ENCODE data around the gene CYTH3. TPM values are rescaled to one million over a fixed set of nuclear protein-coding genes. Genes with fewer than 3 reads are reported as not detected.

CYTH3 gene
- total and polyA plus RNA-seq, 2 of the 13 experiments (the other 11 are each of a cell fraction or from before 2014, with no cell fraction given): 3.1 to 3.8 TPM

GRCh38 chr7:6161463-6162330 lies 110.7 kb downstream of the CYTH3 start (continued):
- TF ChIP-seq KLF15 (CRISPR knock-in tag; IDR thresholded peaks at IDR 0.05; ENCODE audit: borderline replicate concordance) (no peak), ZNF782 (CRISPR knock-in tag; IDR thresholded peaks at IDR 0.05; ENCODE audit: borderline replicate concordance) (no peak)

GRCh38 chr7:6160191-6160623 lies 112.2 kb downstream of the CYTH3 start:
- POLR2A ChIA-PET: no interaction called here
- TF ChIP-seq HBP1 (CRISPR knock-in tag; IDR thresholded peaks at IDR 0.05; ENCODE audit: low read depth) (no peak), HHEX (CRISPR knock-in tag; IDR thresholded peaks at IDR 0.05) (no peak), ZNF556 (CRISPR knock-in tag; IDR thresholded peaks at IDR 0.05; ENCODE audit: borderline replicate concordance) (no peak), ZNF839 (CRISPR knock-in tag; IDR thresholded peaks at IDR 0.05; ENCODE audit: borderline replicate concordance) (no peak), CC2D1A (CRISPR knock-in tag; IDR thresholded peaks at IDR 0.05) (no peak), CTCF (CRISPR knock-in tag; IDR thresholded peaks at IDR 0.05) (peak; percentile 68), STAG1 (CRISPR knock-in tag; IDR thresholded peaks at IDR 0.05) (peak; percentile 56), ZNF691 (CRISPR knock-in tag; IDR thresholded peaks at IDR 0.05; ENCODE audit: borderline replicate concordance, low read depth) (no peak), PRMT3 (CRISPR knock-in tag; IDR thresholded peaks at IDR 0.05; ENCODE audit: borderline replicate concordance, low read depth) (no peak), ZNF180 (CRISPR knock-in tag; IDR thresholded peaks at IDR 0.05; ENCODE audit: borderline replicate concordance, low read depth) (no peak), PCBP2 (optimal IDR thresholded peaks at IDR 0.05; ENCODE audit: low read depth, low read length, poor library complexity, severe bottlenecking) (no peak)

More at GRCh38 chr7:6160191-6160623, 112.2 kb downstream of the CYTH3 start:
- BruUV-seq (replicated peaks): no TSS peak
- no peaks in the 10 kb centered on the region for H3K27me3 ChIP-seq (ENCODE audit: control insufficient read depth in 1 of 2, insufficient read depth in 2 of 2, low read length in 2 of 2)
- H3K4me1 ChIP-seq (ENCODE audit: insufficient read depth, low read length): no peaks in the 10 kb centered on the region
- H2AFZ ChIP-seq (ENCODE audit: low read length): no peak overlapping the region
- no peaks in the 10 kb centered on the region for H3K79me2 ChIP-seq (ENCODE audit: insufficient read depth, low read length)
- no peak overlapping the region for H3K4me2 ChIP-seq (ENCODE audit: low read depth, low read length)
- H3K9me3 ChIP-seq (ENCODE audit: low read length): no peaks in the 10 kb centered on the region
- no peaks in the 10 kb centered on the region for H4K20me1 ChIP-seq (ENCODE audit: insufficient read depth, low read length)
- H3K27ac ChIP-seq (ENCODE audit: extremely low read length, insufficient read depth, low read length): no peak overlapping the region
- ATAC-seq: peak; percentile 51
- H3K9ac ChIP-seq (ENCODE audit: insufficient read depth, low read depth, low read length): no peak overlapping the region
- H3K36me3 ChIP-seq (replicated peaks in 1 of 2; ENCODE audit: control insufficient read depth in 1 of 2, insufficient read depth in 2 of 2, low read length in 2 of 2): peaks cover 8 to 33% of the 10 kb centered on the region in 2 experiments; a peak in 3 of 5 replicates
- no peak for DNase-seq (ENCODE audit: low spot score)
- WGBS (ENCODE audit: low lambda C conversion rate): 91% methylated on average over 15 of the region's 15 CpGs
- no peak for FAIRE-seq
- CTCF ChIA-PET (ENCODE audit: low intra/inter-chr PET ratio, low total read pairs): interaction anchor here (2.6 kb wide), 1 partner anchor 163 kb away, joined by 23 read pairs; no protein-coding TSS in a partner anchor
- H3K4me3 ChIP-seq (replicated peaks in 1 of 3; ENCODE audit: insufficient read depth in 1 of 3, low read depth in 2 of 3, low read length in 3 of 3): no peak overlapping the region
- intact Hi-C loops (cut with micrococcal nuclease; ENCODE audit: unreplicated experiment): loop anchor here (1.0 kb wide), 1 partner anchor 163 kb away; no protein-coding TSS in a partner anchor
- in situ Hi-C loops (cut with HindIII; ENCODE audit: extremely low pct_ligation_motif_present, low pct_unique_long_range_greater_than_20kb): loop anchor here (5.0 to 10.0 kb wide), 2 partner anchors 162 to 275 kb away; no protein-coding TSS in a partner anchor
